ENCODE data around the gene MALL. TPM values are rescaled to one million over a fixed set of nuclear protein-coding genes. Genes with fewer than 3 reads are reported as not detected.
"Not testable (repeated sequence)": the region's sequence is repeated elsewhere in the genome, so short reads cannot be mapped to it uniquely, and the experiment has no call there.

Gene MALL
- total RNA-seq, 1 donor from 2014 or later = 19.6 TPM

DNA sequence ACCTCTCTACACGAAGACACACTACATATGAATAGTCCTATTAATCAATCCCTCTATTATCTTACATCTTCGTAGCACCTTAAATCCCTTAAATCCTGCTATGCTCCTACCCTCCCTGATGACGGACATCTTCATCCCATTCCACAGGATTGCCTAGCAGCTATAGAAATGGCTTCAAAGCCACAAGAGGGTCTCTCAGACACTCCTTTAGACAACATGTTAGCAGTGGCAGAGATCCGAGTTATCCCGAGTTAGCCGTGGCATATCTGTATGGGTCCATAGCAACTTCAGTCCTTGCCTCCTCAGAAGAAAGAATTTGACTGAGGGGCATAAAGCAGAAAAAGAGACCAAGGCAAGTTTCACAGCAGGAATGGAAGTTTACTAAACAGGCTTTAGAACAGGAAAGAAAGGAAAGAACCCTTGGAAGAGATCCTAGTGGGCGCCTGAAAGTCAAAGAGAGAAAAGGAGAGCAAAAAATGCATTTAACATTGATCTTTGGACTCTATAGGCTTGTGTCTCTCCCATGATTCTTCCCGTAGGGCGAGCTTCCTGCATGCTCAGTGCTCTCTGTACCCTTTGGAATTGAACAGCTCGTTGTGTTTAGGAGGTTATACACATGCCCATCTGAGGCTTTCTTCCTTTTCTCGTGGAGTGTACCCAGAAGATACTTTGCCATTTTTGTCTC lies 56.5 kb downstream of the MALL start:
- intact Hi-C loops (cut with DNase I); DNase-seq (ENCODE audit: low spot score): not testable (repeated sequence)

DNA sequence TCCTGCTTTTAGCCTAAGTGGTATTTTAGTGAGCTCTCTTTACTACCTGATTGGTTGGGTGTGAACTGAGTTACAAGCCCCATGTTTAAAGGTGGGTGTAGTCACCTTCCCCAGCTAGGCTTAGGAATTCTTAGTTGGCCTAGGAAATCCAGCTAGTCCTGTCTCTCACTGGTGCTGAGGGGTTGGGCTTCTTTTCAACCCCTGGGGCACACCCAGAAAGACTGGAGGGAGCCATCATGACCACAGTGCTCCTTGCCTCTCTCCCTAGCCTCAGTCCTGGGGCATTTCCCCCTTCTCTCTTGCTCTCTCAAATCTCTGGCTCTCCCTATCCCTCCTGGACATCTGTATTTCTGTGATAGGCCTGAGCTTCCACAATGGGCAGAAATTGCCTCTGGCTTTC lies 57.6 kb downstream of the MALL start:
- intact Hi-C loops (cut with DNase I); DNase-seq (ENCODE audit: low spot score): not testable (repeated sequence)

DNA sequence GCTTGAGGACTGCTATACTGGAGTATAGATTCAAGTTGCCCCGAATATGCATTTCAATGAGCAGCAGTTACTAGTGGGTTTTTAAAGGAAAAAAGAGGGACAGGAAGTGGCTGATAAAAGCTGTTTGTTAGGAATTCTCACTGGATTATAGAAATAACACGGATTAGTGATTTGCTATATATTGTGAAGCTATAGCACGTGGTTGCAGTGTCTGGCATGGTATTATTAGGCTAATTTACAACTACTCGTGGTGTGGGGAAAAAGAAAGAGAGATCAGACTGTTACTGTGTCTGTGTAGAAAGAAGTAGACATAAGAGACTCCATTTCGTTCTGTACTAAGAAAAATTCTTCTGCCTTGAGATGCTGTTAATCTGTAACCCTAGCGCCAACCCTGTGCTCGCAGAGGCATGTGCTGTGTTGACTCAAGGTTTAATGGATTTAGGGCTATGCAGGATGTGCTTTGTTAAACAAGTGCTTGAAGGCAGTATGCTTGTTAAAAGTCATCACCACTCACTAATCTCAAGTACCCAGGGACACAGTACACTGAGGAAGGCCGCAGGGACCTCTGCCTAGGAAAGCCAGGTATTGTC lies 59.7 kb downstream of the MALL start:
- DNase-seq (ENCODE audit: low spot score); intact Hi-C loops (cut with DNase I): not testable (repeated sequence)

DNA sequence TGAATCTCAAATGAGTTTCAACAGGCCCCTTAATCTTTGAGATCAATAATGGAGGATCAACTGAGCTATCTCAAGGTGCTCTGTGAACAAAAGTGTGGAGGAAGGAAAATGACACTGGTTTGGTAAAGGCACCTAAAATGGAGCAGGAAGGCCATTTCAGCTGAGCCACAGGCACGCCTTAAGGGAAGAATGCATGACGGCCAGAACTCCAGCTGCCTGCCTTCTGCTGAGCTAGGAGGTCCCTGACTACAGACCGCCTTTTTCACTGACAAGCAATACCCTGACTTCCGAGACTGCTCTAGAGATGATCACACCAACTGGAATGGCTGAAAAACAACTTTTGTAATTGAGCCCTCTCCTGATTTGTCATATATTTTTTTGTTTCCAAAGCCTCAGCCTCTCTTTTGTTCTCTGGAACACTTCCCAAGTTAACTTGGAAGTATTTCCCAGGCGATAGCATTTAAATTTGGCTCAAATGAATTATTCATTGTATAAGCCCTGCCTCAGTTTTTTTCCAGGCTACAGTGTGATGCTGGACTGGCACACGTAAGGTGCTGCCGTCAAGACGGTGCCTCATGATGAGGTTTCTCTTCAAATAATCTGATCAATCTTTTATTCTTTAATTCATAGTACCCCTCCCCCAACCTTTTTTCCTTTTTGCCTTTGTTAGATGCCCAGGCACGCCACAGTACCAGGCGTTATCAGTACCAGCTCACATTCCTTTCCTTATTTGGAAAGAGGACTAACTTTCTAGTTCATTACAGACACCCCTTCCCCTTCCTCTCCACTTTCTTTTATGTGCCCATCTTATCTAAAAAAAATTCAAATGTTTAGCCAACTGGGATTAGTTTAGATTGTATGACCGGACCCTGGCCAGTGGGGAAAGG lies 60.9 kb downstream of the MALL start:
- peak; percentile 74 for DNase-seq (ENCODE audit: low spot score)
- intact Hi-C loops (cut with DNase I) = not testable (repeated sequence)

DNA sequence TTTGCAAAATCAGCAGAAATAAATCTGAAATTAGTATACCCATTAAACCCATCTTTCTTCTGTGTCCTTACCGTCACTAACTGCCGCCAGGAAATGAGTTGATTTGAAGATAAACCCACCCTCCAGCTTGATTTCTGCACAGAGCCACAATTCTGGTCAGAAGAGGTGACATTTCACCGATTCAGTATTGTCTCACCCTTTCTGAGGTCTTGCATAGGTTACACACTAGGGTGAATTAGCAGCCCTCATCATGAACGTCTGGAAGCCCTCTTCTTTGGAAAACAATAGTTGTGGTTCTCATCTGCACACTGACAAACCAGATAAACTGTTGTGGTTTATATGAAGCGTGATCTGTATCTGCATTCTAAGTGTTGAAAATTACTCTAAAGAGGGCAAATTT lies 61.9 kb downstream of the MALL start:
- DNase-seq (ENCODE audit: low spot score); intact Hi-C loops (cut with DNase I): not testable (repeated sequence)

DNA sequence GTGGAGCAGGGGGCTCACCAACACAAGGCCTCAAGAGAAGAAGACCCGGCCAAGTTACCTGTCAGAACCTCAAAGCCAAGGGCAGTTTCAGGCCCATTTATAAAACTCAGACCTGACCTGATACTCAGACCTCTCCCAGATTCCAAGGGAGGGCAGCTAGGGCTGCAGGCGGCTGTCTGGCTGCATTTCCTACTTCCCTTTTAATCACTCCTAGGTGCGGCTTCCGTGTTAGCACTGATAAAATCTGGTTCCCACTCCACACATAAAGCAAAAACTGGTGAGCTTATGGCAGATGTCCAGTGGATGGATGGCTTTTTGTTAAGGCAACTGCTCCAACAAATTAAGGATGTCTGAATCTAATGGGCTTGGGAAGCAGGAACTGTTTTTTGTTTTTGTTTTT lies 63.5 kb downstream of the MALL start:
- intact Hi-C loops (cut with DNase I); DNase-seq (ENCODE audit: low spot score): not testable (repeated sequence)

DNA sequence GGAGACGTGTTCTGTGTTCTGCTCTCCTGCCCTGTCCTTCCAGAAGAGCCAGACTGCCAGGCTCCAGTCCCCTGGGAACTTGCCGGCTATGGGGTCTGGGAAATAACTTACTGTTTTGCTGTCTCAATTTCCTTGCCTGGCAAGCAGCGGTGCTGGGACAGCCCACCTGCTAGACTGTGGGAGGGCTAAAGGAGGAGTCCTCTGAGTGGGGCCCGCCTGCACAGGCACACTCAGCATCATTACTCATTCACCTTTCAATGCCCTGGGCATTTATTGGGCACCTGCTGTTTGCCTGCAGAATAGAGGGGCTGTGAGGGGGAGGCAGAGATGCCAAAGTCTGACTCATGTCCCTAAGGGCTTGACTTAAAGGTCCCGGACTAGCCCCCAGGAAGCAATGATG lies 65.4 kb downstream of the MALL start:
- DNase-seq (ENCODE audit: low spot score); intact Hi-C loops (cut with DNase I): not testable (repeated sequence)

DNA sequence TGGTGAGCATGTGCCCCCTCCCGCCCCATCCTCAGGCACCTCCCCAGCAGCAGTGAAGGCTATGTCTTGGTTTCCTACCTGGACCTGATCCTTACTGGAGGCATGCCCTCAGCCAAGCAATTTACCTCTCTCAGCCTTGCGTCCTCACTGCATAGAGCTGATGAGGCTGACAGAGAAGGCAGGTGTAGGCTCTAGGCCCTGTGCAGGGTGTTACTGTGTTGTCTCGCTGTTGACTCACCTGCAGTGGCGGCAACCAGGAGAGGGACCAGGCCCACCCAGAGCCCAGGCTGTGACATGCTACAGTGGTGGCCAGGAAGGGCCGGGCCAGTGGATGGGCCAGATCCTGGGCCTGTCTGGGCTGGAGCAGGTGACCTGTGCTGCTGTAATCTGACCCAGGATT lies 65.9 kb downstream of the MALL start:
- intact Hi-C loops (cut with DNase I); DNase-seq (ENCODE audit: low spot score): not testable (repeated sequence)

DNA sequence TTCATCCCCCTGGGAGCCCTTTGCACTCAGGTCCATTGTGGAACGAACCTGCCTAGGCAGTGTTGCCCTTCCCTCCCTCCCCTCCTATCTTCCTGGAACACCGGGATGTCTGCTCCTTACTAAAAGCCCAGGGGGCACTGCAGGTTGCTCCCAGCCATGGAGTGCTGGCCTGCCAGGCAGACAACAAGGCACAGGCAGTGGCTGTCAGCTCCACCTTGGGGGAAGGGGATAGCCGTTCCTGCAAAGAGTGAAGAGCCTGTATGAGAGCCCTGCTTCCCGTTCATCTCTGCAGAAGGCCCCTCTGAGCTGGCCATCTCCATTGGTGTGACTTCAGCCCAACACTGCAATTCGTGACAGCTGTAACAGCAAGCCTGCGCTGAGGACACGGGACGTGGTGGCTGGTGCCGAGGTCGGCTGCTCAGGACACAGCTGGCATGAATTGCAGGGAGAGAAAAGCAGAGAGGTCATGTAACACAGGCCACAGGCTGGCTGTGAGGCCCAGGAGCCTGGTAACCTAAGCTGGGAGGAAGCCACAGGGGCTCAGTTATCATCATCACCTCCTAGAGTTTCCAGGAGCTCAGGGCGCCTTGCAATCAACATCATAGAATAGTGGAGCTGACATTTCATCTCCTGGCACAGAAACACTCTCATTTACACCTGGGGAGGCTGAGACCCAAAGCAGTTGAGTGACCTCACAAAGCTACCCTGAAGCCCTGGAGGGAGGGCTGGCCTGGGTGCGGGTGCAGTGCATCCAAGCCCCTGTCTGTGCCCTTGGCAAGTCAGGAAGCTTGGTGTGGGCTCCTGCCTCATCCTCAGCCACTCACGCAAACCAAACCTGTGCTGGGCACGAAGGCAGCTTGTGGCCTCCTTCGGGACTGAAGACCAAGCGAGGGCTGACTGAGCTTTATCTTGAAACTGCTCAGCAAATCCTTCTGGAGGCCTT lies 67.1 kb downstream of the MALL start:
- intact Hi-C loops (cut with DNase I) = not testable (repeated sequence)
- DNase-seq (ENCODE audit: low spot score) = peak; percentile 70

DNA sequence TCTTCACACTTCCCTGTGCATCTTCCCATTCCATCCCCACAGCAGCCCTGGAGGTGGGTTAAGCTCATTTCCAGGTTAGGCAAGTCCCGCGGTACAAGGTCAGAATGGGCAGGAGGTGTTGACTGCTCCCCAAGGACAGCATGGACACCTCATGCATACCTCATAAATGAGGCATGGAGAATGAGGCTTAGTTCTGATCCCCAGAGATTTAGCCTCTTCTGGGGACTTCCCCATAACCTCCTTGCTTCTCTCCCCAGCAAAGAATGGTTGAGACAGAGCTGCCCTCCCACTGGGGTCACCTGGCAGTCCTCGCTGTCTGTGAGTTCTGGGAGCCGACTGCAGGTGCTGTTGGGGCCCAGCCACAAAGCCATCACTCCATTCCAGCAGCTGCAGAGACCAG lies 68.4 kb downstream of the MALL start:
- DNase-seq (ENCODE audit: low spot score); intact Hi-C loops (cut with DNase I): not testable (repeated sequence)

DNA sequence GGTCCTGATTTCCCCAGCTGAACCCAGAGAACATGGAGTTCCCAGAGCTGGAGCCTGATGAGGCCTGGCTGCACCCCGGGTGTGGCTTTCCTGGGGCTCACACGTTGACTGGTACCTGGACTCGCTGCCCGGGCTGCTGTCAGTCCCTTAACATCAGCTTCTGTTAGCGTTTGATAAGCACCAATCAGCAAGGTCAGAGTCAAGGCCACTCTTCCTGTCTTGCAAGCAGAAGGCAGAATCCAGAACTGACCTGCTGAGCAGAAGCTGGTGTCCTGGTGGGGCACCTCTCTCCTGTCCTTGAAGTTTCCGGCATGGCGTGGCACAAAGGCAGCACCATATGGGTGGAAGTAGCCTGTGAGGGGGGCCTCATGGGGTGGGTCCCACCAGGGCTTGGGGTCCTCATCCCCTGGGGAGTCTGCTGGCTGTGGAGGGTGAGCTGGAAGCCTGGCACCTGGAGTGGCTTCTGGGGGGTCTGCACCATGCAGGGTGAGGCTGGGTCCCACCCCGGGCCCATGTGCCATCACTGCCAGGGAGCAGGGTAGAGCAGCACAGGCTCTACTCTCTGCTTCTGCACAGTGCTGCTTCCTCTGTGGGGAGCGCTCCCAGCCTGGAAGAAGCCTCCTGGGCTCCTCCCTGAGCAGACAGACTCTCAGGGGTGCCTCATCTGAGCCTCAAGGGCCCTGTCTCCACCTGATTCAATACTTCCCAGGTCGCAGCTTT lies 73.5 kb downstream of the MALL start:
- intact Hi-C loops (cut with DNase I); DNase-seq (ENCODE audit: low spot score): not testable (repeated sequence)

DNA sequence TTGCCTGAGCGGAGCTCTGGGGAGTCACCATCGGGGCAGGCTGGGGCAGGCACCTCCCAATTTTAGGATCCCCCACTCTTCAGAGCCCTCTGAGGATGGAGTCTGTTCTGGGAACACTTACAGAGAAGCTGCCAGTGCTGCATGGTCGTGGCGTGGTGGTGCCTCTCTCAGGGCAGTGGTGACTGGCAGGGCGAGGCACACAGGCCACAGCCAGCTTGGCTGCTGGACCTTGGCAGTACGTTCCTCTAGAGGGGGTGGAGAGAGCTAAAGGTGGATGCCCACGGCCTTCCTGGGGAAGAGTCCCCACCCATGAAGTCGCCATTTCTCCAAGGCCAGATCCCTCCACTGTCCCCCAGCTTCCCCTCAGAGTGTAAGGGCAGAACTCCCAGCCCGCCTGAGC lies 78.3 kb downstream of the MALL start:
- DNase-seq (ENCODE audit: low spot score); intact Hi-C loops (cut with DNase I): not testable (repeated sequence)

DNA sequence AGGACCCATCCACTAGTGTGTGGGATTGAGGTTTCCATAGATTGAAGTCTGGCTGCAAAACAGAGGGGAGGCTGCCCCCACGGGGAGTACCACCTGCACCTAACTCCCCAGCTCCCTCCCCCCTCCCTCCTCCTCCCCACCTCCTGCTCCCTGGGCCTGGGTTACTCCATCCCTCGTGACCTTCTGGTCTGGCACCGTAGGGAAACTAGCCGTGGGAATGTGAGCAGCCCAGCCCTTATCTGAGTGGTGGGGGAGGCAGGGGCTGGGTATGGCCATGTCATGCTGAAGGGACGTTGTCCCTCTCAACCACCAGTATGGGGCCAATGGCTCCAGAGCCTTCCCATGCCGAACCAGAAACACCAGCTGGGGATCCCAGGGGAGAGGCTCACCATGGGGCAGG lies 80.2 kb downstream of the MALL start:
- DNase-seq (ENCODE audit: low spot score); intact Hi-C loops (cut with DNase I): not testable (repeated sequence)

DNA sequence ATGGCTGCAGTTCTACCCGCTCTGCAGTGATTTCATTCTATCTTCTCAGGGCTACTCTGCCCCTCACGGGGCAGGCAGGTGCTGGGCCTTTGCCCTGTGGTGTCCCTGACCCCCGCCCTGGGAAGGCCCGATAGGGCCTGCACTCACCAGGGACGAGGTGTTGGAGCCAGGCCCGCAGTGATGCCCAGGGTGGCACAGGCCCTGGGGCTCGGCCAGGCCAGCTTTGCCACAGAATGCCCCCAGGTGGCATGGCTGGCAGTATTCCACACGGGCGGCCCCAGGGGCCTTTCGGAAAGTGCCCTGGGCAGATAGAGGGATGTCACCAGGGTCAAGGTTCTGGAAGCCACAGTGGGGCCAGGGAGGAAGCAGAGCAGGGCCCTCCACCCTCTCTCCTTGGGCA lies 80.7 kb downstream of the MALL start:
- DNase-seq (ENCODE audit: low spot score); intact Hi-C loops (cut with DNase I): not testable (repeated sequence)

Small RNAs within 50 kb of the gene (microRNA-seq; reads per million reads assigned to microRNA genes)
- not detected for gene MIR4267
- gene MIR4436B1 = not detected

Other genes with a start within 250 kb of the MALL start
- 6.4 TPM for gene LIMS3, start 217.1 kb downstream of the MALL start, total RNA-seq
- gene NPHP1, start 89.2 kb upstream of the MALL start, total RNA-seq = 4.8 TPM
- 190 TPM for gene MTLN, start 96.7 kb upstream of the MALL start, total RNA-seq

Measured in cardiac septum (tissue), 1 donor.